ENCODE measurements around the gene EMILIN2. TPM values are rescaled to one million over a fixed set of nuclear protein-coding genes. Genes with fewer than 3 reads are reported as not detected.

The EMILIN2 gene
- total and polyA plus RNA-seq, 2 of the 13 experiments (the other 11 are each of a cell fraction or from before 2014, with no cell fraction given), result 7.6 to 8.2 TPM

- CTCF ChIA-PET (ENCODE audit: low intra/inter-chr PET ratio, low total read pairs), result no interaction called here
- no peak for ATAC-seq
- no TSS peak for BruUV-seq (replicated peaks)
Measured at GRCh38 chr18:2879889-2880288, 33.1 kb downstream of the EMILIN2 start.

More at GRCh38 chr18:2879889-2880288, 33.1 kb downstream of the EMILIN2 start:
- in situ Hi-C loops (cut with HindIII; ENCODE audit: extremely low pct_ligation_motif_present, low pct_unique_long_range_greater_than_20kb), result no loop called here
- peaks cover 1 to 31% of the 10 kb centered on the region in 2 experiments for H3K27me3 ChIP-seq (ENCODE audit: control insufficient read depth in 1 of 2, insufficient read depth in 2 of 2, low read length in 2 of 2)
- H3K79me2 ChIP-seq (ENCODE audit: insufficient read depth, low read length), result no peaks in the 10 kb centered on the region
- H3K4me2 ChIP-seq (ENCODE audit: low read depth, low read length), result no peak overlapping the region
- no peaks in the 10 kb centered on the region for H3K36me3 ChIP-seq (replicated peaks in 1 of 2; ENCODE audit: control insufficient read depth in 1 of 2, insufficient read depth in 2 of 2, low read length in 2 of 2)
- no peak overlapping the region for H3K9ac ChIP-seq (ENCODE audit: insufficient read depth, low read depth, low read length)
- no peak overlapping the region for H3K27ac ChIP-seq (ENCODE audit: extremely low read length, insufficient read depth, low read length)
- no peak for FAIRE-seq
- H2AFZ ChIP-seq (ENCODE audit: low read length), result no peak overlapping the region
- WGBS (ENCODE audit: low lambda C conversion rate), result 31% methylated on average over 4 of the region's 4 CpGs
- POLR2A ChIA-PET, result no interaction called here
- DNase-seq (ENCODE audit: low spot score), result no peak
- peaks cover 16% of the 10 kb centered on the region for H3K4me1 ChIP-seq (ENCODE audit: insufficient read depth, low read length)
- H4K20me1 ChIP-seq (ENCODE audit: insufficient read depth, low read length), result no peaks in the 10 kb centered on the region
- no peak overlapping the region for H3K4me3 ChIP-seq (replicated peaks in 1 of 3; ENCODE audit: insufficient read depth in 1 of 3, low read depth in 2 of 3, low read length in 3 of 3)
- intact Hi-C loops (cut with micrococcal nuclease; ENCODE audit: unreplicated experiment), result loop anchor here (5.0 kb wide), 1 partner anchor 1007 kb away; no protein-coding TSS in a partner anchor
- no peaks in the 10 kb centered on the region for H3K9me3 ChIP-seq (ENCODE audit: low read length)
- no peak for TF ChIP-seq HOXA5 (CRISPR knock-in tag; IDR thresholded peaks at IDR 0.05)
- TF ChIP-seq, protein P1, sequence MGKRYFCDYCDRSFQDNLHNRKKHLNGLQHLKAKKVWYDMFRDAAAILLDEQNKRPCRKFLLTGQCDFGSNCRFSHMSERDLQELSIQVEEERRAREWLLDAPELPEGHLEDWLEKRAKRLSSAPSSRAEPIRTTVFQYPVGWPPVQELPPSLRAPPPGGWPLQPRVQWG (CRISPR knock-in tag; IDR thresholded peaks at IDR 0.05; ENCODE audit: borderline replicate concordance, low read depth), result no peak
- TF ChIP-seq MYPOP (CRISPR knock-in tag; IDR thresholded peaks at IDR 0.05), result no peak
- TF ChIP-seq, protein P2, sequence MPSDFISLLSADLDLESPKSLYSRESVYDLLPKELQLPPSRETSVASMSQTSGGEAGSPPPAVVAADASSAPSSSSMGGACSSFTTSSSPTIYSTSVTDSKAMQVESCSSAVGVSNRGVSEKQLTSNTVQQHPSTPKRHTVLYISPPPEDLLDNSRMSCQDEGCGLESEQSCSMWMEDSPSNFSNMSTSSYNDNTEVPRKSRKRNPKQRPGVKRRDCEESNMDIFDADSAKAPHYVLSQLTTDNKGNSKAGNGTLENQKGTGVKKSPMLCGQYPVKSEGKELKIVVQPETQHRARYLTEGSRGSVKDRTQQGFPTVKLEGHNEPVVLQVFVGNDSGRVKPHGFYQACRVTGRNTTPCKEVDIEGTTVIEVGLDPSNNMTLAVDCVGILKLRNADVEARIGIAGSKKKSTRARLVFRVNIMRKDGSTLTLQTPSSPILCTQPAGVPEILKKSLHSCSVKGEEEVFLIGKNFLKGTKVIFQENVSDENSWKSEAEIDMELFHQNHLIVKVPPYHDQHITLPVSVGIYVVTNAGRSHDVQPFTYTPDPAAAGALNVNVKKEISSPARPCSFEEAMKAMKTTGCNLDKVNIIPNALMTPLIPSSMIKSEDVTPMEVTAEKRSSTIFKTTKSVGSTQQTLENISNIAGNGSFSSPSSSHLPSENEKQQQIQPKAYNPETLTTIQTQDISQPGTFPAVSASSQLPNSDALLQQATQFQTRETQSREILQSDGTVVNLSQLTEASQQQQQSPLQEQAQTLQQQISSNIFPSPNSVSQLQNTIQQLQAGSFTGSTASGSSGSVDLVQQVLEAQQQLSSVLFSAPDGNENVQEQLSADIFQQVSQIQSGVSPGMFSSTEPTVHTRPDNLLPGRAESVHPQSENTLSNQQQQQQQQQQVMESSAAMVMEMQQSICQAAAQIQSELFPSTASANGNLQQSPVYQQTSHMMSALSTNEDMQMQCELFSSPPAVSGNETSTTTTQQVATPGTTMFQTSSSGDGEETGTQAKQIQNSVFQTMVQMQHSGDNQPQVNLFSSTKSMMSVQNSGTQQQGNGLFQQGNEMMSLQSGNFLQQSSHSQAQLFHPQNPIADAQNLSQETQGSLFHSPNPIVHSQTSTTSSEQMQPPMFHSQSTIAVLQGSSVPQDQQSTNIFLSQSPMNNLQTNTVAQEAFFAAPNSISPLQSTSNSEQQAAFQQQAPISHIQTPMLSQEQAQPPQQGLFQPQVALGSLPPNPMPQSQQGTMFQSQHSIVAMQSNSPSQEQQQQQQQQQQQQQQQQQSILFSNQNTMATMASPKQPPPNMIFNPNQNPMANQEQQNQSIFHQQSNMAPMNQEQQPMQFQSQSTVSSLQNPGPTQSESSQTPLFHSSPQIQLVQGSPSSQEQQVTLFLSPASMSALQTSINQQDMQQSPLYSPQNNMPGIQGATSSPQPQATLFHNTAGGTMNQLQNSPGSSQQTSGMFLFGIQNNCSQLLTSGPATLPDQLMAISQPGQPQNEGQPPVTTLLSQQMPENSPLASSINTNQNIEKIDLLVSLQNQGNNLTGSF (CRISPR knock-in tag; IDR thresholded peaks at IDR 0.05), result no peak
- no peak for TF ChIP-seq EZH2 (conservative IDR thresholded peaks at IDR 0.05; ENCODE audit: low read depth, low read length)
- no peak for TF ChIP-seq ZNF605 (CRISPR knock-in tag; IDR thresholded peaks at IDR 0.05)
- no peak for TF ChIP-seq SALL1 (CRISPR knock-in tag; IDR thresholded peaks at IDR 0.05)
- no peak for TF ChIP-seq FOXA3 (CRISPR knock-in tag; IDR thresholded peaks at IDR 0.05)
- no peak for TF ChIP-seq RELA (CRISPR knock-in tag; IDR thresholded peaks at IDR 0.05)
- TF ChIP-seq, protein P3, sequence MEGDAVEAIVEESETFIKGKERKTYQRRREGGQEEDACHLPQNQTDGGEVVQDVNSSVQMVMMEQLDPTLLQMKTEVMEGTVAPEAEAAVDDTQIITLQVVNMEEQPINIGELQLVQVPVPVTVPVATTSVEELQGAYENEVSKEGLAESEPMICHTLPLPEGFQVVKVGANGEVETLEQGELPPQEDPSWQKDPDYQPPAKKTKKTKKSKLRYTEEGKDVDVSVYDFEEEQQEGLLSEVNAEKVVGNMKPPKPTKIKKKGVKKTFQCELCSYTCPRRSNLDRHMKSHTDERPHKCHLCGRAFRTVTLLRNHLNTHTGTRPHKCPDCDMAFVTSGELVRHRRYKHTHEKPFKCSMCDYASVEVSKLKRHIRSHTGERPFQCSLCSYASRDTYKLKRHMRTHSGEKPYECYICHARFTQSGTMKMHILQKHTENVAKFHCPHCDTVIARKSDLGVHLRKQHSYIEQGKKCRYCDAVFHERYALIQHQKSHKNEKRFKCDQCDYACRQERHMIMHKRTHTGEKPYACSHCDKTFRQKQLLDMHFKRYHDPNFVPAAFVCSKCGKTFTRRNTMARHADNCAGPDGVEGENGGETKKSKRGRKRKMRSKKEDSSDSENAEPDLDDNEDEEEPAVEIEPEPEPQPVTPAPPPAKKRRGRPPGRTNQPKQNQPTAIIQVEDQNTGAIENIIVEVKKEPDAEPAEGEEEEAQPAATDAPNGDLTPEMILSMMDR (CRISPR knock-in tag; IDR thresholded peaks at IDR 0.05), result no peak
- TF ChIP-seq MAFF (IDR thresholded peaks at IDR 0.05; ENCODE audit: low read depth, low read length), result no peak
- TF ChIP-seq NFRKB (IDR thresholded peaks at IDR 0.05), result no peak
- TF ChIP-seq DBP (CRISPR knock-in tag; IDR thresholded peaks at IDR 0.05; ENCODE audit: not compliant biosample characterization), result no peak
- no peak for TF ChIP-seq AGO1 (IDR thresholded peaks at IDR 0.05; ENCODE audit: low read depth, low read length, poor library complexity, severe bottlenecking)
- no peak for TF ChIP-seq EHMT2 (IDR thresholded peaks at IDR 0.05; ENCODE audit: borderline replicate concordance, low read depth, low read length)

Measured in HepG2 (cell line).